Common myeloid progenitor, CD34-positive (primary cell): Measurements from ENCODE around the gene IST1.

Experiments used
- CTCF ChIA-PET: fragments of 350-600 bp; sonication (Branson Sonifier 250); formaldehyde crosslinking; loops from one replicate; lab custom pipeline; 2021; ENCODE audit warnings: antibody characterized with exemption; lab: Charles Lee
- POLR2A ChIA-PET: fragments of 350-600 bp; sonication (Branson Sonifier 250); formaldehyde crosslinking; loops from one replicate; lab custom pipeline; 2021; ENCODE audit warnings: antibody characterized with exemption; lab: Charles Lee
- DNase-seq, 3 donors: peaks; one replicate each; pipeline versions ENCODE4 v3.0.0 to v3.0.0-alpha.2; 2013
- H3K27ac ChIP-seq, 2 experiments: 1 replicate in 1 of 2; 2 replicates in 1 of 2; pipeline ENCODE4 v1.7.0; 2013; ENCODE audit warnings: inconsistent platforms in 2 of 2, low read length in 2 of 2, mild to moderate bottlenecking in 2 of 2, low read depth in 1 of 2, moderate library complexity in 1 of 2; ENCODE audit not compliant: severe bottlenecking in 2 of 2, insufficient read depth in 1 of 2, poor library complexity in 1 of 2
- H3K27me3 ChIP-seq, 5 experiments: replicated peaks in 2 of 5; 1 replicate in 3 of 5; 2 replicates in 2 of 5; pipeline versions ENCODE4 v1.6.1 to v1.7.0; 2013; ENCODE audit warnings: low read length in 4 of 5, mild to moderate bottlenecking in 2 of 5, moderate library complexity in 2 of 5, inconsistent platforms in 1 of 5; ENCODE audit not compliant: insufficient read depth in 5 of 5, control insufficient read depth in 4 of 5
- H3K36me3 ChIP-seq, 4 experiments: 1 replicate in 2 of 4; 2 replicates in 2 of 4; pipeline versions ENCODE4 v1.6.1 to v1.7.0; 2013; ENCODE audit warnings: low read length in 3 of 4, control low read depth in 1 of 4, mild to moderate bottlenecking in 1 of 4; ENCODE audit not compliant: control insufficient read depth in 4 of 4, insufficient read depth in 4 of 4
- H3K4me1 ChIP-seq, 4 experiments: 1 replicate in 3 of 4; 2 replicates in 1 of 4; pipeline versions ENCODE4 v1.6.1 to v1.7.1; 2013; ENCODE audit warnings: low read length in 3 of 4, mild to moderate bottlenecking in 3 of 4, control low read depth in 1 of 4, inconsistent platforms in 1 of 4, moderate library complexity in 1 of 4; ENCODE audit not compliant: control insufficient read depth in 4 of 4, insufficient read depth in 4 of 4; ENCODE audit errors: control extremely low read depth in 1 of 4
- H3K4me3 ChIP-seq, 7 experiments: 1 replicate in 4 of 7; 2 replicates in 3 of 7; pipeline versions ENCODE4 v1.5.1 to v1.7.0; 2013; ENCODE audit warnings: mild to moderate bottlenecking in 7 of 7, low read length in 6 of 7, moderate library complexity in 6 of 7, inconsistent platforms in 2 of 7, low read depth in 2 of 7, control low read depth in 1 of 7; ENCODE audit not compliant: insufficient read depth in 4 of 7, control insufficient read depth in 1 of 7; ENCODE audit errors: extremely low read depth in 1 of 7
- H3K9me3 ChIP-seq, 5 experiments: 1 replicate in 4 of 5; 2 replicates in 1 of 5; pipeline versions ENCODE4 v1.6.1 to v1.7.1; 2013; ENCODE audit warnings: low read length in 4 of 5, mild to moderate bottlenecking in 2 of 5, inconsistent platforms in 1 of 5, low read depth in 1 of 5, moderate library complexity in 1 of 5; ENCODE audit not compliant: control insufficient read depth in 4 of 5, insufficient read depth in 2 of 5; ENCODE audit errors: control extremely low read depth in 1 of 5
- WGBS: methylation state at CpG from one replicate; pipeline ENCODE4 v1.1.5; 2013; ENCODE audit not compliant: insufficient coverage; 5-methylcytosine and 5-hydroxymethylcytosine counted together

The IST1 gene

GRCh38 chr16:71963125-71963875 is 68.0 kb downstream of the IST1 start:
- POLR2A ChIA-PET = no interaction called here
- no peaks in the 10 kb centered on the region for H3K4me1 ChIP-seq
- CTCF ChIA-PET = interaction anchor here (1.0 to 3.8 kb wide), 5 partner anchors 8 to 90 kb away, joined by 3 to 18 read pairs (median 7); no protein-coding TSS in a partner anchor
- no peaks in the 10 kb centered on the region for H3K36me3 ChIP-seq
- H3K4me3 ChIP-seq = no peak overlapping the region
- no peaks in the 10 kb centered on the region for H3K9me3 ChIP-seq
- no peaks in the 10 kb centered on the region for H3K27me3 ChIP-seq
- 59% methylated on average over 4 of the region's 9 CpGs for WGBS
- DNase-seq = no peak
- no peak overlapping the region for H3K27ac ChIP-seq

- no peak overlapping the region for H3K4me3 ChIP-seq
- H3K27ac ChIP-seq = no peak overlapping the region
- H3K4me1 ChIP-seq = no peaks in the 10 kb centered on the region
- 100% methylated on average over 1 of the region's 4 CpGs for WGBS
- H3K36me3 ChIP-seq = no peaks in the 10 kb centered on the region
- no peak for DNase-seq
- no peaks in the 10 kb centered on the region for H3K9me3 ChIP-seq
- no peaks in the 10 kb centered on the region for H3K27me3 ChIP-seq
- CTCF ChIA-PET = interaction anchor here (0.6 to 2.0 kb wide), 5 partner anchors 10 to 214 kb away, joined by 3 to 7 read pairs (median 3); no protein-coding TSS in a partner anchor
- POLR2A ChIA-PET = no interaction called here
These were observed 69.9 kb downstream of the IST1 start for GRCh38 chr16:71965223-71965622.

- no peaks in the 10 kb centered on the region for H3K4me1 ChIP-seq
- no peak overlapping the region for H3K4me3 ChIP-seq
- ChIA-PET POLR2A (no interaction called here), CTCF (interaction anchor here (0.6 kb wide), 1 partner anchor 26 kb away, joined by 3 read pairs; no protein-coding TSS in a partner anchor)
- no peaks in the 10 kb centered on the region for H3K27me3 ChIP-seq
- H3K36me3 ChIP-seq = no peaks in the 10 kb centered on the region
- no peak overlapping the region for H3K27ac ChIP-seq
- H3K9me3 ChIP-seq = no peaks in the 10 kb centered on the region
- DNase-seq = no peak
- 93% methylated on average over 3 of the region's 4 CpGs for WGBS
These were observed 71.6 kb downstream of the IST1 start for GRCh38 chr16:71966932-71967331.

GRCh38 chr16:71969353-71969752 is 74.0 kb downstream of the IST1 start:
- H3K36me3 ChIP-seq = no peaks in the 10 kb centered on the region
- no peaks in the 10 kb centered on the region for H3K27me3 ChIP-seq
- DNase-seq = no peak
- ChIA-PET POLR2A (no interaction called here), CTCF (interaction anchor here (0.7 kb wide), 1 partner anchor 49 kb away, joined by 4 read pairs; no protein-coding TSS in a partner anchor)
- 100% methylated on average over 1 of the region's 2 CpGs for whole genome bisulfite sequencing
- H3K9me3 ChIP-seq = no peaks in the 10 kb centered on the region
- H3K4me1 ChIP-seq = no peaks in the 10 kb centered on the region
- no peak overlapping the region for H3K27ac ChIP-seq
- H3K4me3 ChIP-seq = no peak overlapping the region

GRCh38 chr16:71971571-71971970 is 76.2 kb downstream of the IST1 start:
- no peaks in the 10 kb centered on the region for H3K4me1 ChIP-seq
- H3K27me3 ChIP-seq = no peaks in the 10 kb centered on the region
- no peak overlapping the region for H3K4me3 ChIP-seq
- 100% methylated on average over 1 of the region's 4 CpGs for WGBS
- CTCF ChIA-PET = interaction anchor here (2.6 kb wide), 1 partner anchor 9 kb away, joined by 10 read pairs; no protein-coding TSS in a partner anchor
- no peaks in the 10 kb centered on the region for H3K9me3 ChIP-seq
- POLR2A ChIA-PET = no interaction called here
- no peak for DNase-seq
- no peaks in the 10 kb centered on the region for H3K36me3 ChIP-seq
- no peak overlapping the region for H3K27ac ChIP-seq

- POLR2A ChIA-PET = no interaction called here
- CTCF ChIA-PET = interaction anchor here (2.6 kb wide), 1 partner anchor 10 kb away, joined by 10 read pairs; no protein-coding TSS in a partner anchor
These were observed 77.0 kb downstream of the IST1 start for GRCh38 chr16:71972356-71972755.

GRCh38 chr16:71973001-71973400 is 77.7 kb downstream of the IST1 start:
- Histone ChIP-seq H3K27me3 (no peaks in the 10 kb centered on the region), H3K9me3 (no peaks in the 10 kb centered on the region), H3K36me3 (no peaks in the 10 kb centered on the region), H3K4me1 (no peaks in the 10 kb centered on the region), H3K27ac (no peak overlapping the region), H3K4me3 (no peak overlapping the region)
- 89% methylated on average over 8 of the region's 9 CpGs for WGBS
- no peak for DNase-seq
- CTCF ChIA-PET = interaction anchor here (1.1 to 2.6 kb wide), 2 partner anchors 11 to 15 kb away, joined by 3 to 10 read pairs; no protein-coding TSS in a partner anchor
- POLR2A ChIA-PET = no interaction called here

More at GRCh38 chr16:71972356-71972755, 77.0 kb downstream of the IST1 start:
- Histone ChIP-seq H3K27ac (no peak overlapping the region), H3K27me3 (no peaks in the 10 kb centered on the region), H3K4me3 (no peak overlapping the region), H3K4me1 (no peaks in the 10 kb centered on the region), H3K36me3 (no peaks in the 10 kb centered on the region), H3K9me3 (no peaks in the 10 kb centered on the region)
- WGBS = 100% methylated on average over 3 of the region's 3 CpGs
- DNase-seq = no peak
